DND-41 (cell line): Measurements from ENCODE around the gene MACROD2.

Experiments used
- EZH2 ChIP-seq: IDR thresholded peaks from 3 replicates; pipeline ENCODE4 v1.6.1; 2012; ENCODE audit warnings: borderline replicate concordance, low read depth, mild to moderate bottlenecking, moderate library complexity, low read length, inconsistent platforms; ENCODE audit not compliant: severe bottlenecking
- TF ChIP-seq, protein P1 (sequence below): IDR thresholded peaks from 2 replicates; pipeline ENCODE4 v1.5.1; 2012; ENCODE audit warnings: borderline replicate concordance, low read length, moderate library complexity, mild to moderate bottlenecking; ENCODE audit not compliant: poor library complexity, severe bottlenecking; ENCODE audit errors: extremely low read depth

DNA sequence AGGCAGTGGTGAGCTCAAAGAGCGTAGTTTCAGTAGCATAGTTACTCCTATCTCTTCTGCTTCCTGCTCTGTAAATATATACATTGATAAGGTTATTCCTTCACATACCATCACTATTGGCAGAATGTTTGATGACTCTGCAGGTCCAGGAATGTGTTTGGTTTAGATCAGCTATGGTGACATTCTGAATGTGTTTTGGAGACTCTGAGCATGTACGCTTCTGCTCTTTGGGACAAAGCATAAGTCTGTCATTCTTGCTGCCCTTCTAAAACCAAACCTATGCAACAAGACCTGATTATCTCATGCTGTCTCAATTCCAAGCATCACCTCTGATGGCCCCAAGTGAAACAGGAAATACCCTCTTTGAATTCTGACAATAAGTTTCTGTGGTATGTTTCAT lies 1503.6 kb downstream of the MACROD2 start:
- TF ChIP-seq, protein P1, sequence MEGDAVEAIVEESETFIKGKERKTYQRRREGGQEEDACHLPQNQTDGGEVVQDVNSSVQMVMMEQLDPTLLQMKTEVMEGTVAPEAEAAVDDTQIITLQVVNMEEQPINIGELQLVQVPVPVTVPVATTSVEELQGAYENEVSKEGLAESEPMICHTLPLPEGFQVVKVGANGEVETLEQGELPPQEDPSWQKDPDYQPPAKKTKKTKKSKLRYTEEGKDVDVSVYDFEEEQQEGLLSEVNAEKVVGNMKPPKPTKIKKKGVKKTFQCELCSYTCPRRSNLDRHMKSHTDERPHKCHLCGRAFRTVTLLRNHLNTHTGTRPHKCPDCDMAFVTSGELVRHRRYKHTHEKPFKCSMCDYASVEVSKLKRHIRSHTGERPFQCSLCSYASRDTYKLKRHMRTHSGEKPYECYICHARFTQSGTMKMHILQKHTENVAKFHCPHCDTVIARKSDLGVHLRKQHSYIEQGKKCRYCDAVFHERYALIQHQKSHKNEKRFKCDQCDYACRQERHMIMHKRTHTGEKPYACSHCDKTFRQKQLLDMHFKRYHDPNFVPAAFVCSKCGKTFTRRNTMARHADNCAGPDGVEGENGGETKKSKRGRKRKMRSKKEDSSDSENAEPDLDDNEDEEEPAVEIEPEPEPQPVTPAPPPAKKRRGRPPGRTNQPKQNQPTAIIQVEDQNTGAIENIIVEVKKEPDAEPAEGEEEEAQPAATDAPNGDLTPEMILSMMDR, result no peak
- TF ChIP-seq EZH2, result no peak
